SK-N-SH (cell line): Measurements from ENCODE around the gene RFX3. TPM values are rescaled to one million over a fixed set of nuclear protein-coding genes. Genes with fewer than 3 reads are reported as not detected.

Experiments used
- CHD2 ChIP-seq: fragments of 150-350 bp; IDR thresholded peaks from 2 replicates; pipeline ENCODE4 v1.6.1; 2018; ENCODE audit warnings: low read length; ENCODE audit not compliant: partially characterized antibody
- ELF1 ChIP-seq: IDR thresholded peaks from 2 replicates; pipeline ENCODE4 v1.4.0; 2012
- EP300 ChIP-seq, 2 experiments: IDR thresholded peaks; 2 replicates each; pipeline versions ENCODE4 v1.4.0 to v1.6.1; 2012; ENCODE audit warnings: borderline replicate concordance in 1 of 2, low read depth in 1 of 2, low read length in 1 of 2
- EZH2phosphoT487 ChIP-seq: fragments of 200-600 bp; sonication (generic); IDR thresholded peaks from 2 replicates; pipeline ENCODE4 v1.6.1; 2017; ENCODE audit warnings: low read depth, mixed run types, mild to moderate bottlenecking, antibody characterized with exemption, moderate library complexity, borderline replicate concordance
- FOSL2 ChIP-seq: IDR thresholded peaks from 2 replicates; pipeline ENCODE4 v1.4.0; 2012; ENCODE audit warnings: low read depth, mild to moderate bottlenecking, moderate library complexity, borderline replicate concordance
- GATA2 ChIP-seq: sonication (generic); formaldehyde crosslinking; IDR thresholded peaks from 2 replicates; pipeline ENCODE4 v1.5.0; 2020; ENCODE audit warnings: mild to moderate bottlenecking, missing genetic modification reagents
- IRF3 ChIP-seq: fragments of 150-350 bp; IDR thresholded peaks from 2 replicates; pipeline ENCODE4 v1.6.1; 2016; ENCODE audit warnings: mild to moderate bottlenecking, low read depth, low read length
- JUND ChIP-seq: IDR thresholded peaks from 2 replicates; pipeline ENCODE4 v1.4.0; 2012
- MAX ChIP-seq: IDR thresholded peaks from 2 replicates; pipeline ENCODE4 v1.4.0; 2012; ENCODE audit warnings: low read depth
- MXI1 ChIP-seq: IDR thresholded peaks from 2 replicates; pipeline ENCODE4 v1.6.1; 2012; ENCODE audit warnings: mild to moderate bottlenecking, low read depth, low read length, improper control_type of control experiment
- NFIC ChIP-seq: IDR thresholded peaks from 2 replicates; pipeline ENCODE4 v1.4.0; 2012; ENCODE audit warnings: borderline replicate concordance
- NRF1 ChIP-seq: IDR thresholded peaks from 2 replicates; pipeline ENCODE4 v1.6.1; 2012; ENCODE audit warnings: low read depth, mild to moderate bottlenecking, low read length
- PBX3 ChIP-seq: IDR thresholded peaks from 2 replicates; pipeline ENCODE4; 2012
- POLR2AphosphoS5 ChIP-seq: IDR thresholded peaks from 2 replicates; pipeline ENCODE4 v1.6.1; 2012; ENCODE audit warnings: low read depth, low read length
- RCOR1 ChIP-seq: fragments of 150-350 bp; IDR thresholded peaks from 2 replicates; pipeline ENCODE4 v1.6.1; 2017; ENCODE audit warnings: antibody characterized with exemption, low read length
- REST ChIP-seq: IDR thresholded peaks from 2 replicates; pipeline ENCODE4 v1.6.1; 2012; ENCODE audit warnings: mild to moderate bottlenecking, low read depth, low read length, moderate library complexity
- RFX5 ChIP-seq: IDR thresholded peaks from 2 replicates; pipeline ENCODE4 v1.6.1; 2012; ENCODE audit warnings: mild to moderate bottlenecking, improper control_type of control experiment, low read length
- SIN3A ChIP-seq: IDR thresholded peaks from 2 replicates; pipeline ENCODE4 v1.6.1; 2012; ENCODE audit warnings: low read depth, mild to moderate bottlenecking, low read length, moderate library complexity, borderline replicate concordance
- SMC3 ChIP-seq: IDR thresholded peaks from 2 replicates; pipeline ENCODE4 v1.6.1; 2012; ENCODE audit warnings: low read depth, low read length, improper control_type of control experiment
- TCF12 ChIP-seq: IDR thresholded peaks from 2 replicates; pipeline ENCODE4 v1.4.0; 2012
- TEAD4 ChIP-seq: IDR thresholded peaks from 2 replicates; pipeline ENCODE4 v1.4.0; 2012; ENCODE audit warnings: mild to moderate bottlenecking, borderline replicate concordance; ENCODE audit not compliant: insufficient read depth
- USF2 ChIP-seq: fragments of 150-350 bp; IDR thresholded peaks from 2 replicates; pipeline ENCODE4 v1.6.1; 2017; ENCODE audit warnings: antibody characterized with exemption, low read length, low read depth, borderline replicate concordance
- ZBTB33 ChIP-seq: IDR thresholded peaks from 2 replicates; pipeline ENCODE4 v1.4.0; 2012; ENCODE audit warnings: low read depth, borderline replicate concordance
- polyA plus RNA-seq, 3 experiments: library from polyadenylated mRNA; depleted of rRNA; stranded (reverse); fragments of >200 nt; gene quantifications; 2 replicates each; pipeline ENCODE4 v1.2.3, GENCODE V29; 2012

The RFX3 gene
- polyA plus RNA-seq, 1 of the 3 experiments (the other 2 are of a cell fraction): 1.7 TPM

- TF ChIP-seq ZBTB33 (no peak), POLR2AphosphoS5 (no peak), JUND (no peak), SMC3 (no peak), GATA2 (CRISPR knock-in tag) (peak; percentile 67; the same call in 1 of the 2 replicates), MXI1 (no peak; the same call in 1 of the 2 replicates), CHD2 (peak; percentile 69), RFX5 (no peak), PBX3 (no peak), IRF3 (no peak), MAX (no peak), RCOR1 (peak; percentile 95), EP300 (IDR thresholded peaks at IDR 0.05; ENCODE audit: borderline replicate concordance in 1 of 2, low read depth in 1 of 2, low read length in 1 of 2) (peak in 1 of 2 experiments; percentile 90; a peak in 2 of 4 replicates), TCF12 (no peak), ELF1 (no peak), EZH2phosphoT487 (no peak), USF2 (no peak), NFIC (no peak), REST (no peak), NRF1 (no peak), TEAD4 (peak; percentile 28; the same call in 1 of the 2 replicates), FOSL2 (no peak), SIN3A (no peak)
- TF ChIP-seq, all 33 proteins: peak for 6
Observed at GRCh38 chr9:3549225-3549624, 23.4 kb upstream of the RFX3 start (continued).
